NCI-H524 (cell line): ENCODE results near the gene ROGDI.
A peak's percentile ranks its signal among the peaks of the same experiment; 100 is the strongest.

Source experiments
- DNase-seq, 2 experiments: peaks; one replicate each; lab custom pipeline; 2025; lab: John Stamatoyannopoulos, UW

The ROGDI gene

GRCh38 chr16:4801962-4802658, at the start of gene ROGDI:
Gene ROGDI (minus strand): TSS chr16:4802633. CDS start chr16:4802571, 62 bp downstream.
- DNase-seq, result peak; percentile 58 to 76

- DNase-seq, result no peak
Observed at GRCh38 chr16:4850211-4850610, 47.8 kb upstream of the ROGDI start.

- DNase-seq, result peak in 1 of 2 experiments; percentile 30
Observed at GRCh38 chr16:4847774-4848587, 45.5 kb upstream of the ROGDI start.

GRCh38 chr16:4846901-4847773, 44.7 kb upstream of the ROGDI start, which contains the start of the genes GLYR1 and UBN1:
Gene GLYR1 (minus strand): TSS chr16:4847288. CDS start chr16:4847265, 23 bp downstream.
Gene UBN1 (plus strand): TSS chr16:4847481. CDS start chr16:4852918, 5,437 bp downstream.
- peak; percentile 95 to 97 for DNase-seq

- no peak for DNase-seq
Observed at GRCh38 chr16:4846503-4846900, 44.1 kb upstream of the ROGDI start.

GRCh38 chr16:4840984-4841383, 38.6 kb upstream of the ROGDI start:
- no peak for DNase-seq

GRCh38 chr16:4839942-4840341, 37.5 kb upstream of the ROGDI start:
- DNase-seq, result no peak

- DNase-seq, result no peak
Observed at GRCh38 chr16:4837733-4838501, 35.5 kb upstream of the ROGDI start.

- DNase-seq, result no peak
Observed at GRCh38 chr16:4836727-4837126, 34.3 kb upstream of the ROGDI start.

GRCh38 chr16:4833584-4833983, 31.2 kb upstream of the ROGDI start:
- no peak for DNase-seq

- DNase-seq, result no peak
Observed at GRCh38 chr16:4832698-4833343, 30.4 kb upstream of the ROGDI start.

GRCh38 chr16:4831616-4832015, 29.2 kb upstream of the ROGDI start:
- no peak for DNase-seq

GRCh38 chr16:4830408-4830807, 28.0 kb upstream of the ROGDI start:
- no peak for DNase-seq

GRCh38 chr16:4828567-4829321, 26.3 kb upstream of the ROGDI start:
- no peak for DNase-seq

GRCh38 chr16:4826980-4827379, 24.5 kb upstream of the ROGDI start:
- no peak for DNase-seq

- DNase-seq, result no peak
Observed at GRCh38 chr16:4826526-4826925, 24.1 kb upstream of the ROGDI start.

- DNase-seq, result no peak
Observed at GRCh38 chr16:4825196-4825595, 22.8 kb upstream of the ROGDI start.

GRCh38 chr16:4820652-4821051, 18.2 kb upstream of the ROGDI start:
- no peak for DNase-seq

- DNase-seq, result no peak
Observed at GRCh38 chr16:4814542-4815173, 12.2 kb upstream of the ROGDI start.

GRCh38 chr16:4814046-4814445, 11.6 kb upstream of the ROGDI start:
- DNase-seq, result no peak
